OCI-M2 (cell line): ENCODE data around the gene GOLGA6L4.
"Not testable (repeated sequence)": the region's sequence is repeated elsewhere in the genome, so short reads cannot be mapped to it uniquely, and the experiment has no call there.

ENCODE experiments used
- DNase-seq: peaks from one replicate; lab custom pipeline; 2025; ENCODE audit not compliant: unreplicated experiment; lab: John Stamatoyannopoulos, UW

GOLGA6L4 gene, protein sequence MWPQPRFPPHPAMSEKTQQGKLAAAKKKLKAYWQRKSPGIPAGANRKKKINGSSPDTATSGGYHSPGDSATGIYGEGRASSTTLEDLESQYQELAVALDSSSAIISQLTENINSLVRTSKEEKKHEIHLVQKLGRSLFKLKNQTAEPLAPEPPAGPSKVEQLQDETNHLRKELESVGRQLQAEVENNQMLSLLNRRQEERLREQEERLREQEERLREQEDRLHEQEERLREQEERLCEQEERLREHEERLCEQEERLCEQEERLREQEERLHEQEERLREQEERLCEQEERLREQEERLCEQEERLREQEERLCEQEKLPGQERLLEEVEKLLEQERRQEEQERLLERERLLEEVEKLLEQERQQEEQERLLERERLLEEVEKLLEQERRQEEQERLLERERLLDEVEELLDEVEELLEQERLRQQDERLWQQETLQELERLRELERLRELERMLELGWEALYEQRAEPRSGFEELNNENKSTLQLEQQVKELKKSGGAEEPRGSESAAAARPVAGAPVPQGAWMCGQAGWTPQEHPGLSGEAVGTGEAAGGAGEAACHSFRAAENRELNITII

GRCh38 chr15:84235573-84235972 is at the start of gene GOLGA6L4:
Gene GOLGA6L4 (plus strand): TSS chr15:84235773. CDS start chr15:84235835, 62 bp downstream.
- not testable (repeated sequence) for DNase-seq

- not testable (repeated sequence) for DNase-seq
Measured at GRCh38 chr15:84192982-84193381, 42.6 kb upstream of the GOLGA6L4 start.

DNA sequence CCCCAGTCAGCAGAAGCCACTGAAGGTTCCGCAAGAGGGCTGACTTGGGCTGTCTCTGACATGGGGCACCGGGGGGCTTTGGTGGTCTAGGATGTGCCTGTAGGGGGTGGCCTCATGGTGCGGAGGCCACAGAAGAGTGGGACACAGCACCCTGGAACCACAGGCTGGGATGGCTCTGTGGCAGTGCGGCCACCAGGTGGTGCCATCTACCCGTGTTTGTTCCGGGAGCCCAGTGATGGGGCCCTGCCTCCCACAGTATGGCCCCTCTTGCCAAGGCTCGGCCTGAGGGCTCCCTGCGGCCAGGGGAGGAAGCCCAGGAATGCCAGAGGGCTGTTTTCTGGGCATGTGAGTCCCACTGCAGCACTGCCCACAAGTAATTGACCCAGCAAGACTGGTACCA is 40.0 kb upstream of the GOLGA6L4 start:
- DNase-seq = not testable (repeated sequence)

DNA sequence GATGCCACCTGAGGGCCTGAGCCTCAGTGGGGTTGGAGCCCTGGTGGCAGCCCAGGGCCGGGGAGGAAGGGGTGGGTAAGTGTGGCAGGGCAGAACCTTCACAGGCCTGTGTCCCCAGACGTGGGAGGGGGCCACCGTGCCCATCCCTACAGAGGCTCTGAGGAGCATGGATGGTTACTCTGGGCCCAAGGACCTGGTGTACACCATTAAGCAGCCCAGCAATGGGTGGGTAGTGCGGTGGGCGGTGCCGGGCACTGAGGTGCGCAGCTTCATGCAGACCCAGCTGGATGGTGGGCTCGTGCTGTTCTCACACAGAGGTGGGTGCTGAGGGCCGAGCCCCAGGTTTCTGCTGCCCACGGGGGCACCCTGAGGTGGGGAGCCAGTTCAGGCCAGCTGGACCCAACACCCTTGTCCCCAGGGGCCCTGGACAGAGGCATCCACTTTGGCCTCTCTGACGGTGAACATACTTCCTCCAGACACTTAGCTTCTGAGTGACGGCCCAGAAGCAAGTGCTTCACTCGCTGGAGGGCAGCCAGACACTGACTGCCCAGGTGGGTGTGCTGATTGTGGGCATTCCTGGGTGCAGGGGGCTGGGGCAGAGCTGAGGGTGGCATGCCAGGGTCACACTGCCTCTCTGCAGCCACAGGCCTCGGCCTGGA is 38.9 kb upstream of the GOLGA6L4 start:
- not testable (repeated sequence) for DNase-seq

DNA sequence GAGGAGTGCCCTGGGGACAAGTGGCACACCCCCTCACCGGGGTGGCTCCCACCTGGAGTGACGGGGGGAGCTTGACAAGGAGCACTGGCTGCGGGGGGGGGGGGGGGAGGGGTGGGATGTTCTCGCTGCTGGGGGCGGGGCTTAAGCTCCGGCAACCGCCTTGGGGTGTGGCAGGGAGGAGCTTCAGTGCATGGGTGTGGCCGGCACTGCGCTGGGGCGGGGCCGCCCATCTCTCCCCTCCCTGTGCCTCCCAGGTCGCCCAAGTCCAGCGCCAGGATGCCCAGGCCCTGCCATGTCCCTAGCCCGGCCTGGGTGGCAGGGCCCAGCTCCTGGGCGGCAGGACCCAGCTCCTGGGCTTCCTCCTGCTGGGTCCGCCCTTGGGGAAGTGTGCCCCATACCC is 35.7 kb upstream of the GOLGA6L4 start:
- DNase-seq = not testable (repeated sequence)

DNA sequence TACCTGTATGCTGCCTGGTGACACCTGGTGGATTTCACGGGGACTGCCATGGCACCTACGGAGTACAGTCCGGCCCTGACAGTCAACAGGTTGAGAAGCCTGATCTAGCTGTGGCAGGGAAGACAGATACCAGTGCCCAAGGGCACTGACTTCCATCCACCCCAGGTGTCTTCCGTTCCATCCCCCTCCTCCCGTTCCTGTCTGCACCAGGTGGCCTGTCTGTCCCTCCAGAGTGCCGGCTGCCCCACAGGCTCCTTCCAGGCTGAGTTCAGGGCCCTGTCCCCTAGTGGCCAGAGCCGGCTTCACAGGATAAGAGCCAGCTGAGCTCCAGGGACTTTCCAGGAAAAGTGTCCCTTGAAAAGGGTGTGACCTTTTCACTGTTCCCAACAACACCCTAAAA is 10.9 kb downstream of the GOLGA6L4 start:
- not testable (repeated sequence) for DNase-seq
